NB4 (cell line): Measurements from ENCODE around the gene MAB21L3.

Source experiments
- DNase-seq: peaks from one replicate; pipeline ENCODE4 v3.0.0; 2010; ENCODE audit warnings: low read depth
- H3K4me3 ChIP-seq: one replicate; pipeline ENCODE4 v1.5.1; 2011; ENCODE audit warnings: mild to moderate bottlenecking, low read depth, low read length, moderate library complexity
- CTCF ChIP-seq: IDR thresholded peaks from one replicate; pipeline ENCODE4 v1.5.1; 2012; ENCODE audit warnings: low read depth, low read length
- MAX ChIP-seq: IDR thresholded peaks from 2 replicates; pipeline ENCODE4 v1.6.1; 2011; ENCODE audit warnings: low read depth, low read length
- MYC ChIP-seq: IDR thresholded peaks from 2 replicates; pipeline ENCODE4 v1.6.1; 2011; ENCODE audit warnings: low read depth, low read length
- POLR2A ChIP-seq: IDR thresholded peaks from 2 replicates; pipeline ENCODE4 v1.6.1; 2011; ENCODE audit warnings: mild to moderate bottlenecking; ENCODE audit not compliant: insufficient read length; ENCODE audit errors: extremely low read depth

Gene MAB21L3

GRCh38 chr1:116178837-116179236, 67.6 kb downstream of the MAB21L3 start:
- H3K4me3 ChIP-seq: no peak overlapping the region
- TF ChIP-seq POLR2A (no peak), MAX (no peak), MYC (no peak), CTCF (no peak)
- DNase-seq: no peak

GRCh38 chr1:116179419-116179818, 68.2 kb downstream of the MAB21L3 start:
- TF ChIP-seq MYC (no peak), CTCF (no peak), MAX (no peak), POLR2A (no peak)
- DNase-seq: no peak
- no peak overlapping the region for H3K4me3 ChIP-seq

- no peak for DNase-seq
- H3K4me3 ChIP-seq: no peak overlapping the region
- TF ChIP-seq CTCF (no peak), MYC (no peak), MAX (no peak), POLR2A (no peak)
Observed at GRCh38 chr1:116179964-116180363, 68.8 kb downstream of the MAB21L3 start.

- no peak for TF ChIP-seq CTCF
- TF ChIP-seq MAX: no peak
- no peak for TF ChIP-seq MYC
- H3K4me3 ChIP-seq: no peak overlapping the region
- no peak for DNase-seq
Observed at GRCh38 chr1:116182019-116182714, 71.0 kb downstream of the MAB21L3 start.
